SK-N-SH (cell line): ENCODE data around the gene AK2.

ENCODE experiments used
- CTCF ChIP-seq: fragments of 200-600 bp; sonication (generic); IDR thresholded peaks from 2 replicates; pipeline ENCODE4 v1.6.1; 2017; ENCODE audit warnings: antibody characterized with exemption, mild to moderate bottlenecking, moderate library complexity
- SIN3A ChIP-seq: IDR thresholded peaks from 2 replicates; pipeline ENCODE4 v1.6.1; 2012; ENCODE audit warnings: low read depth, mild to moderate bottlenecking, low read length, moderate library complexity, borderline replicate concordance
- TCF12 ChIP-seq: IDR thresholded peaks from 2 replicates; pipeline ENCODE4 v1.4.0; 2012

GRCh38 chr1:33042831-33043230 is 6.1 kb upstream of the AK2 start:
- TF ChIP-seq TCF12 (no peak), CTCF (no peak), SIN3A (no peak)
